ENCODE results near the gene ABCF2.

ABCF2 gene

GRCh38 chr7:151237244-151238189 lies 10.5 kb upstream of the ABCF2 start:
- Histone ChIP-seq H3K4me3 (ENCODE audit: low read length) (no peak overlapping the region), H3K18ac (ENCODE audit: low read length) (no peak overlapping the region), H3K23ac (ENCODE audit: low read length) (no peak overlapping the region), H3K27me3 (ENCODE audit: insufficient read depth, low read length, poor library complexity) (no peaks in the 10 kb centered on the region), H3K4ac (ENCODE audit: low read depth, low read length) (no peak overlapping the region), H3K4me1 (ENCODE audit: control insufficient read depth, low read depth, low read length) (peaks cover 4% of the 10 kb centered on the region), H2AK5ac (ENCODE audit: low read length) (no peak overlapping the region), H3K4me2 (ENCODE audit: low read length) (no peak overlapping the region), H2BK5ac (ENCODE audit: low read length) (no peak overlapping the region), H4K5ac (ENCODE audit: low read length) (no peak overlapping the region), H3K56ac (ENCODE audit: low read length) (no peak overlapping the region), H4K8ac (ENCODE audit: low read depth, low read length) (no peak overlapping the region), H3K36me3 (ENCODE audit: control insufficient read depth, insufficient read depth, low read length) (peaks cover 3% of the 10 kb centered on the region), H2BK15ac (replicated peaks; ENCODE audit: low read depth) (no peak overlapping the region), H3K79me1 (ENCODE audit: low read length) (peaks cover 18% of the 10 kb centered on the region), H3K79me2 (ENCODE audit: control insufficient read depth, insufficient read depth, low read length) (peaks cover 14% of the 10 kb centered on the region), H2BK120ac (ENCODE audit: low read depth, low read length) (no peak overlapping the region), H3K27ac (ENCODE audit: low read depth, low read length) (no peak overlapping the region), H3K9ac (ENCODE audit: low read length) (no peak overlapping the region)
- no peak for DNase-seq
- no CpG with 5 or more reads among the region's 44 CpGs for WGBS (ENCODE audit: extremely low coverage, insufficient coverage, low lambda C conversion rate)

- H2BK120ac ChIP-seq (ENCODE audit: low read depth, low read length) = no peak overlapping the region
- no peak overlapping the region for H3K4ac ChIP-seq (ENCODE audit: low read depth, low read length)
- H2AK5ac ChIP-seq (ENCODE audit: low read length) = no peak overlapping the region
- H3K79me2 ChIP-seq (ENCODE audit: control insufficient read depth, insufficient read depth, low read length) = peaks cover 14% of the 10 kb centered on the region
- no peak overlapping the region for H3K27ac ChIP-seq (ENCODE audit: low read depth, low read length)
- no peak overlapping the region for H3K23ac ChIP-seq (ENCODE audit: low read length)
- peaks cover 4% of the 10 kb centered on the region for H3K4me1 ChIP-seq (ENCODE audit: control insufficient read depth, low read depth, low read length)
- no peaks in the 10 kb centered on the region for H3K27me3 ChIP-seq (ENCODE audit: insufficient read depth, low read length, poor library complexity)
- no peak for DNase-seq
- H3K4me3 ChIP-seq (ENCODE audit: low read length) = no peak overlapping the region
- H3K18ac ChIP-seq (ENCODE audit: low read length) = no peak overlapping the region
- H3K9ac ChIP-seq (ENCODE audit: low read length) = no peak overlapping the region
- H3K36me3 ChIP-seq (ENCODE audit: control insufficient read depth, insufficient read depth, low read length) = peaks cover 3% of the 10 kb centered on the region
- no CpG with 5 or more reads among the region's 13 CpGs for WGBS (ENCODE audit: extremely low coverage, insufficient coverage, low lambda C conversion rate)
- no peak overlapping the region for H2BK5ac ChIP-seq (ENCODE audit: low read length)
- no peak overlapping the region for H2BK15ac ChIP-seq (replicated peaks; ENCODE audit: low read depth)
- H3K79me1 ChIP-seq (ENCODE audit: low read length) = peaks cover 18% of the 10 kb centered on the region
- H4K5ac ChIP-seq (ENCODE audit: low read length) = no peak overlapping the region
- H3K4me2 ChIP-seq (ENCODE audit: low read length) = no peak overlapping the region
- no peak overlapping the region for H3K56ac ChIP-seq (ENCODE audit: low read length)
- H4K8ac ChIP-seq (ENCODE audit: low read depth, low read length) = no peak overlapping the region
Measured at GRCh38 chr7:151236406-151236805, 9.4 kb upstream of the ABCF2 start.

GRCh38 chr7:151235091-151235787 lies 8.2 kb upstream of the ABCF2 start:
- H3K4me2 ChIP-seq (ENCODE audit: low read length) = no peak overlapping the region
- H2AK5ac ChIP-seq (ENCODE audit: low read length) = no peak overlapping the region
- H3K79me2 ChIP-seq (ENCODE audit: control insufficient read depth, insufficient read depth, low read length) = peaks cover 14% of the 10 kb centered on the region
- no peak overlapping the region for H3K23ac ChIP-seq (ENCODE audit: low read length)
- no peak overlapping the region for H4K8ac ChIP-seq (ENCODE audit: low read depth, low read length)
- H3K36me3 ChIP-seq (ENCODE audit: control insufficient read depth, insufficient read depth, low read length) = peaks cover 3% of the 10 kb centered on the region
- peaks cover 2% of the 10 kb centered on the region for H3K4me1 ChIP-seq (ENCODE audit: control insufficient read depth, low read depth, low read length)
- no peak overlapping the region for H4K5ac ChIP-seq (ENCODE audit: low read length)
- H2BK15ac ChIP-seq (replicated peaks; ENCODE audit: low read depth) = no peak overlapping the region
- H3K79me1 ChIP-seq (ENCODE audit: low read length) = peaks cover 18% of the 10 kb centered on the region
- H3K18ac ChIP-seq (ENCODE audit: low read length) = no peak overlapping the region
- no peak overlapping the region for H3K4me3 ChIP-seq (ENCODE audit: low read length)
- DNase-seq = no peak
- H3K27me3 ChIP-seq (ENCODE audit: insufficient read depth, low read length, poor library complexity) = no peaks in the 10 kb centered on the region
- no peak overlapping the region for H3K4ac ChIP-seq (ENCODE audit: low read depth, low read length)
- H2BK5ac ChIP-seq (ENCODE audit: low read length) = no peak overlapping the region
- no peak overlapping the region for H3K9ac ChIP-seq (ENCODE audit: low read length)
- no peak overlapping the region for H3K56ac ChIP-seq (ENCODE audit: low read length)
- H3K27ac ChIP-seq (ENCODE audit: low read depth, low read length) = no peak overlapping the region
- no CpG with 5 or more reads among the region's 28 CpGs for WGBS (ENCODE audit: extremely low coverage, insufficient coverage, low lambda C conversion rate)
- no peak overlapping the region for H2BK120ac ChIP-seq (ENCODE audit: low read depth, low read length)

- WGBS (ENCODE audit: extremely low coverage, insufficient coverage, low lambda C conversion rate) = no CpG with 5 or more reads among the region's 9 CpGs
- Histone ChIP-seq H3K79me1 (ENCODE audit: low read length) (peaks cover 18% of the 10 kb centered on the region), H3K4me1 (ENCODE audit: control insufficient read depth, low read depth, low read length) (peaks cover 2% of the 10 kb centered on the region), H3K4me2 (ENCODE audit: low read length) (peak overlapping the region; percentile 91), H3K23ac (ENCODE audit: low read length) (no peak overlapping the region), H2BK5ac (ENCODE audit: low read length) (no peak overlapping the region), H3K56ac (ENCODE audit: low read length) (peak overlapping the region; percentile 7), H3K18ac (ENCODE audit: low read length) (no peak overlapping the region), H3K4ac (ENCODE audit: low read depth, low read length) (no peak overlapping the region), H3K4me3 (ENCODE audit: low read length) (no peak overlapping the region), H4K8ac (ENCODE audit: low read depth, low read length) (no peak overlapping the region), H3K9ac (ENCODE audit: low read length) (peak overlapping the region; percentile 94), H3K79me2 (ENCODE audit: control insufficient read depth, insufficient read depth, low read length) (peaks cover 14% of the 10 kb centered on the region), H2AK5ac (ENCODE audit: low read length) (no peak overlapping the region), H4K5ac (ENCODE audit: low read length) (no peak overlapping the region), H2BK15ac (replicated peaks; ENCODE audit: low read depth) (no peak overlapping the region), H3K27ac (ENCODE audit: low read depth, low read length) (no peak overlapping the region), H2BK120ac (ENCODE audit: low read depth, low read length) (no peak overlapping the region), H3K36me3 (ENCODE audit: control insufficient read depth, insufficient read depth, low read length) (peaks cover 2% of the 10 kb centered on the region), H3K27me3 (ENCODE audit: insufficient read depth, low read length, poor library complexity) (no peaks in the 10 kb centered on the region)
- no peak for DNase-seq
Measured at GRCh38 chr7:151233804-151234203, 6.8 kb upstream of the ABCF2 start.

- Histone ChIP-seq H3K79me2 (ENCODE audit: control insufficient read depth, insufficient read depth, low read length) (peaks cover 14% of the 10 kb centered on the region), H2BK5ac (ENCODE audit: low read length) (no peak overlapping the region), H2BK120ac (ENCODE audit: low read depth, low read length) (no peak overlapping the region), H2BK15ac (replicated peaks; ENCODE audit: low read depth) (no peak overlapping the region), H4K8ac (ENCODE audit: low read depth, low read length) (no peak overlapping the region), H3K23ac (ENCODE audit: low read length) (peak overlapping the region; percentile 74), H3K36me3 (ENCODE audit: control insufficient read depth, insufficient read depth, low read length) (peaks cover 2% of the 10 kb centered on the region), H4K5ac (ENCODE audit: low read length) (no peak overlapping the region), H3K18ac (ENCODE audit: low read length) (no peak overlapping the region), H3K9ac (ENCODE audit: low read length) (peak overlapping the region; percentile 94), H3K4me1 (ENCODE audit: control insufficient read depth, low read depth, low read length) (peaks cover 2% of the 10 kb centered on the region), H3K4me2 (ENCODE audit: low read length) (peak overlapping the region; percentile 91), H3K56ac (ENCODE audit: low read length) (peak overlapping the region; percentile 95), H3K4ac (ENCODE audit: low read depth, low read length) (peak overlapping the region; percentile 76), H3K27me3 (ENCODE audit: insufficient read depth, low read length, poor library complexity) (no peaks in the 10 kb centered on the region), H2AK5ac (ENCODE audit: low read length) (no peak overlapping the region), H3K79me1 (ENCODE audit: low read length) (peaks cover 18% of the 10 kb centered on the region), H3K4me3 (ENCODE audit: low read length) (peak overlapping the region; percentile 87), H3K27ac (ENCODE audit: low read depth, low read length) (peak overlapping the region; percentile 18)
- peak; percentile 56 for DNase-seq
- WGBS (ENCODE audit: extremely low coverage, insufficient coverage, low lambda C conversion rate) = no CpG with 5 or more reads among the region's 36 CpGs
Measured at GRCh38 chr7:151232917-151233701, 6.1 kb upstream of the ABCF2 start.

Data from mesendoderm (in vitro differentiated cells).